Muscle of back (tissue), 13 donors: ENCODE measurements around the gene TP53BP2. TPM values are rescaled to one million over a fixed set of nuclear protein-coding genes. Genes with fewer than 3 reads are reported as not detected.
"Not testable (repeated sequence)": the region's sequence is repeated elsewhere in the genome, so short reads cannot be mapped to it uniquely, and the experiment has no call there.

Experiments
- DNase-seq, 3 donors: peaks; one replicate each; pipeline versions ENCODE4 v3.0.0 to v3.0.0-alpha.2; 2013
- long read RNA-seq, 9 donors: transcript quantifications; one replicate each; lab custom pipeline, GENCODE V29; 2026
- polyA plus RNA-seq, 10 donors: library from polyadenylated mRNA; unstranded; fragments of 120-200 nt; gene quantifications; one replicate each; pipeline ENCODE4 v1.2.1, GENCODE V29; 2013; ENCODE audit not compliant: insufficient read length in 10 of 10

The TP53BP2 gene
- polyA plus RNA-seq, result 10 to 100 TPM; 23.1 to 39.8 (median 27.6) TPM
- long read RNA-seq, donor 1, partial matches to known transcripts, result 15 of 15 reads
- long read RNA-seq, donor 1, other reads (novel, unspliced or antisense), result 0 of 15 reads
- long read RNA-seq, donor 2, partial matches to known transcripts, result 10 of 10 reads
- long read RNA-seq, donor 2, other reads (novel, unspliced or antisense), result 0 of 10 reads
- long read RNA-seq, donor 3, result 0 reads
- long read RNA-seq, donor 4, full-length matches to known transcripts, result 1 of 1 reads
- long read RNA-seq, donor 4, partial matches to known transcripts, result 0 of 1 reads
- long read RNA-seq, donor 4, other reads (novel, unspliced or antisense), result 0 of 1 reads
- long read RNA-seq, donor 5, partial matches to known transcripts, result 5 of 5 reads
- long read RNA-seq, donor 5, other reads (novel, unspliced or antisense), result 0 of 5 reads
- long read RNA-seq, donor 6, partial matches to known transcripts, result 0 of 1 reads
- long read RNA-seq, donor 6, other reads (novel, unspliced or antisense), result 0 of 1 reads
- long read RNA-seq, donor 7, full-length matches to known transcripts, result 1 of 13 reads
- long read RNA-seq, donor 7, partial matches to known transcripts, result 12 of 13 reads
- long read RNA-seq, donor 7, other reads (novel, unspliced or antisense), result 0 of 13 reads
- long read RNA-seq, donor 8, partial matches to known transcripts, result 10 of 10 reads
- long read RNA-seq, donor 8, other reads (novel, unspliced or antisense), result 0 of 10 reads
- long read RNA-seq, donor 9, result 0 reads

GRCh38 chr1:223845810-223846682 lies at the start of gene TP53BP2:
Gene TP53BP2, minus strand, starts transcription at chr1:223845947. Its CDS starts 267 bp downstream, at chr1:223845680.
- peak; percentile 92 to 97 (median 94) for DNase-seq

- DNase-seq, result not testable (repeated sequence)
Observed at GRCh38 chr1:223890494-223890893, 44.7 kb upstream of the TP53BP2 start.

- not testable (repeated sequence) for DNase-seq
Observed at GRCh38 chr1:223889319-223889718, 43.6 kb upstream of the TP53BP2 start.

- DNase-seq, result peak; percentile 22 to 92 (median 46)
Observed at GRCh38 chr1:223887747-223888418, 42.1 kb upstream of the TP53BP2 start.

- DNase-seq, result no peak
Observed at GRCh38 chr1:223886516-223886921, 40.8 kb upstream of the TP53BP2 start.

- DNase-seq, result no peak
Observed at GRCh38 chr1:223885614-223886013, 39.9 kb upstream of the TP53BP2 start.

GRCh38 chr1:223878598-223879325 lies 33.0 kb upstream of the TP53BP2 start:
- no peak for DNase-seq

GRCh38 chr1:223877804-223878203 lies 32.1 kb upstream of the TP53BP2 start:
- no peak for DNase-seq

GRCh38 chr1:223876590-223876989 lies 30.8 kb upstream of the TP53BP2 start:
- no peak for DNase-seq

GRCh38 chr1:223873044-223873443 lies 27.3 kb upstream of the TP53BP2 start:
- no peak for DNase-seq

GRCh38 chr1:223872308-223872901 lies 26.7 kb upstream of the TP53BP2 start:
- DNase-seq, result no peak

- peak in 1 of 3 donors; percentile 7 for DNase-seq
Observed at GRCh38 chr1:223870617-223871574, 25.1 kb upstream of the TP53BP2 start.

- DNase-seq, result not testable (repeated sequence)
Observed at GRCh38 chr1:223864599-223865368, 19.0 kb upstream of the TP53BP2 start.

GRCh38 chr1:223864084-223864483 lies 18.3 kb upstream of the TP53BP2 start:
- no peak for DNase-seq

GRCh38 chr1:223861904-223862303 lies 16.2 kb upstream of the TP53BP2 start:
- DNase-seq, result no peak

- no peak for DNase-seq
Observed at GRCh38 chr1:223860051-223860622, 14.4 kb upstream of the TP53BP2 start.

- no peak for DNase-seq
Observed at GRCh38 chr1:223859058-223859457, 13.3 kb upstream of the TP53BP2 start.

GRCh38 chr1:223856386-223856785 lies 10.6 kb upstream of the TP53BP2 start:
- DNase-seq, result no peak
